Measurements from ENCODE around the gene MMP20. TPM values are rescaled to one million over a fixed set of nuclear protein-coding genes. Genes with fewer than 3 reads are reported as not detected.

The MMP20 gene
- total and polyA plus RNA-seq, 2 experiments from 2014 or later: not detected

GRCh38 chr11:102615077-102615893 lies 9.8 kb downstream of the MMP20 start:
- no peaks in the 10 kb centered on the region for H3K27me3 ChIP-seq (ENCODE audit: insufficient read depth)
- H3K27ac Mint-ChIP-seq: no peak overlapping the region; the same call in 1 of the 2 replicates
- no peaks in the 10 kb centered on the region for H3K36me3 Mint-ChIP-seq (ENCODE audit: low read depth)
- DNase-seq (ENCODE audit: low spot score) (peak; percentile 12), ATAC-seq (no peak)
- H3K9me2 ChIP-seq (ENCODE audit: insufficient read depth): no peaks in the 10 kb centered on the region
- no peak overlapping the region for H3K27ac ChIP-seq (ENCODE audit: low read depth)
- TF ChIP-seq ZNF114 (CRISPR knock-in tag; IDR thresholded peaks at IDR 0.05) (no peak), EZH2phosphoT487 (IDR thresholded peaks at IDR 0.05; ENCODE audit: unreplicated experiment) (no peak), ZNF462 (CRISPR knock-in tag; IDR thresholded peaks at IDR 0.05) (no peak), JUNB (IDR thresholded peaks at IDR 0.05; ENCODE audit: unreplicated experiment) (no peak), CREB1 (CRISPR knock-in tag; IDR thresholded peaks at IDR 0.05; ENCODE audit: low read depth) (no peak), POLR2AphosphoS5 (IDR thresholded peaks at IDR 0.05; ENCODE audit: low read depth) (no peak), ZNF331 (CRISPR knock-in tag; IDR thresholded peaks at IDR 0.05; ENCODE audit: low read depth) (no peak), EZH2 (IDR thresholded peaks at IDR 0.05; ENCODE audit: low read depth, unreplicated experiment) (no peak), NANOG (IDR thresholded peaks at IDR 0.05; ENCODE audit: borderline replicate concordance) (no peak), ETS1 (IDR thresholded peaks at IDR 0.05) (no peak), STAT1 (IDR thresholded peaks at IDR 0.05; ENCODE audit: unreplicated experiment) (no peak), CTCF (conservative IDR thresholded peaks at IDR 0.05; ENCODE audit: low read depth in 2 of 2) (no peak), REST (IDR thresholded peaks at IDR 0.05; ENCODE audit: unreplicated experiment) (no peak)
- no peaks in the 10 kb centered on the region for H3F3A ChIP-seq (replicated peaks; ENCODE audit: low read depth)
- no peak overlapping the region for H3K4me3 ChIP-seq
- H3K27me3 Mint-ChIP-seq (ENCODE audit: insufficient read depth, low read depth, poor library complexity): peaks cover 5% of the 10 kb centered on the region
- peaks cover 32% of the 10 kb centered on the region for H3K4me1 Mint-ChIP-seq
- no peak overlapping the region for H3K4me3 Mint-ChIP-seq
- H3K79me2 ChIP-seq (replicated peaks; ENCODE audit: insufficient read depth): no peaks in the 10 kb centered on the region
- no peaks in the 10 kb centered on the region for H3K9me3 Mint-ChIP-seq
- no peaks in the 10 kb centered on the region for H4K20me1 ChIP-seq (replicated peaks; ENCODE audit: insufficient read depth)
- H3K36me3 ChIP-seq (ENCODE audit: insufficient read depth): no peaks in the 10 kb centered on the region
- H3K4me1 ChIP-seq (ENCODE audit: insufficient read depth): peaks cover 21% of the 10 kb centered on the region
- H3K4me2 ChIP-seq: no peak overlapping the region
- H2AFZ ChIP-seq: no peak overlapping the region
